GM23338 (cell line): ENCODE measurements around the gene GNB3. TPM values are rescaled to one million over a fixed set of nuclear protein-coding genes. Genes with fewer than 3 reads are reported as not detected.
A peak's percentile ranks its signal among the peaks of the same experiment; 100 is the strongest.

ENCODE experiments used
- ATAC-seq: fragments of 200-7000 bp; cut with Tn5 transposase; 3 replicates; pipeline ENCODE4 v1.9.1; 2020
- DNase-seq: peaks from one replicate; pipeline ENCODE4 v3.0.0-alpha.2; 2015; ENCODE audit warnings: low spot score
- H2AFZ ChIP-seq: fragments of 200-600 bp; sonication (generic); 2 replicates; pipeline ENCODE4 v1.8.0; 2016; ENCODE audit warnings: antibody characterized with exemption, mild to moderate bottlenecking, moderate library complexity
- H3F3A ChIP-seq: fragments of 200-600 bp; sonication (generic); replicated peaks from 2 replicates; pipeline ENCODE4 v1.8.0; 2017; ENCODE audit warnings: antibody characterized with exemption, mixed run types, low read depth
- H3K27ac ChIP-seq: fragments of 200-600 bp; sonication (generic); 2 replicates; pipeline ENCODE4 v1.6.1; 2016; ENCODE audit warnings: low read depth
- H3K27me3 ChIP-seq: fragments of 200-600 bp; sonication (generic); 2 replicates; pipeline ENCODE4 v1.8.0; 2016; ENCODE audit warnings: mild to moderate bottlenecking, mixed run types, moderate library complexity; ENCODE audit not compliant: insufficient read depth
- H3K36me3 ChIP-seq: fragments of 200-600 bp; sonication (generic); 2 replicates; pipeline ENCODE4 v1.8.0; 2016; ENCODE audit warnings: mild to moderate bottlenecking; ENCODE audit not compliant: insufficient read depth
- H3K4me1 ChIP-seq: fragments of 200-600 bp; sonication (generic); 2 replicates; pipeline ENCODE4 v1.8.0; 2016; ENCODE audit warnings: mild to moderate bottlenecking, moderate library complexity; ENCODE audit not compliant: insufficient read depth
- H3K4me2 ChIP-seq: fragments of 200-600 bp; sonication (generic); 2 replicates; pipeline ENCODE4 v1.7.1; 2017; ENCODE audit warnings: mixed run types
- H3K4me3 ChIP-seq: fragments of 200-600 bp; sonication (generic); 2 replicates; pipeline ENCODE4 v1.6.1; 2016; ENCODE audit warnings: mixed run types
- H3K79me2 ChIP-seq: fragments of 200-600 bp; sonication (generic); replicated peaks from 2 replicates; pipeline ENCODE4 v1.8.0; 2017; ENCODE audit warnings: mild to moderate bottlenecking; ENCODE audit not compliant: insufficient read depth
- H3K9me2 ChIP-seq: fragments of 200-600 bp; sonication (generic); 2 replicates; pipeline ENCODE4 v1.8.0; 2017; ENCODE audit not compliant: insufficient read depth
- H4K20me1 ChIP-seq: fragments of 200-600 bp; sonication (generic); replicated peaks from 2 replicates; pipeline ENCODE4 v1.8.0; 2017; ENCODE audit warnings: mild to moderate bottlenecking; ENCODE audit not compliant: insufficient read depth
- H3K27ac Mint-ChIP-seq: 2 replicates; pipeline ENCODE4 v1.8.0; 2020; ENCODE audit warnings: inconsistent platforms, mild to moderate bottlenecking, moderate library complexity, mixed read lengths
- H3K27me3 Mint-ChIP-seq: 3 replicates; pipeline ENCODE4 v1.8.0; 2022; ENCODE audit warnings: low read depth, mild to moderate bottlenecking, moderate library complexity, mixed read lengths, inconsistent platforms; ENCODE audit not compliant: insufficient read depth, poor library complexity
- H3K36me3 Mint-ChIP-seq: 3 replicates; pipeline ENCODE4 v1.8.0; 2021; ENCODE audit warnings: low read depth, mild to moderate bottlenecking, inconsistent platforms, moderate library complexity, mixed read lengths
- H3K4me1 Mint-ChIP-seq: 3 replicates; pipeline ENCODE4 v1.8.0; 2020; ENCODE audit warnings: mild to moderate bottlenecking, inconsistent platforms, mixed read lengths
- H3K4me3 Mint-ChIP-seq: 3 replicates; pipeline ENCODE4 v1.8.0; 2021; ENCODE audit warnings: moderate library complexity, mild to moderate bottlenecking, inconsistent platforms, mixed read lengths
- H3K9me3 Mint-ChIP-seq: 3 replicates; pipeline ENCODE4 v1.8.0; 2020; ENCODE audit warnings: moderate library complexity, mild to moderate bottlenecking, inconsistent platforms, mixed read lengths
- CTCF ChIP-seq, 2 experiments: fragments of 200-600 bp in 1 of 2; sonication (generic) in 1 of 2; conservative IDR thresholded peaks; 2 replicates each; pipeline versions ENCODE4 v1.5.1 to v1.6.1; 2016 to 2017; ENCODE audit warnings: antibody characterized with exemption in 2 of 2, low read depth in 2 of 2, mild to moderate bottlenecking in 2 of 2, moderate library complexity in 1 of 2
- EZH2phosphoT487 ChIP-seq: fragments of 200-600 bp; sonication (generic); IDR thresholded peaks from one replicate; pipeline ENCODE4 v1.8.1; 2018; ENCODE audit warnings: antibody characterized with exemption; ENCODE audit not compliant: unreplicated experiment
- NANOG ChIP-seq: IDR thresholded peaks from 2 replicates; pipeline ENCODE4 v1.6.1; 2016; ENCODE audit warnings: antibody characterized with exemption, borderline replicate concordance
- POLR2AphosphoS5 ChIP-seq: IDR thresholded peaks from 2 replicates; pipeline ENCODE4 v1.6.1; 2016; ENCODE audit warnings: antibody characterized with exemption, low read depth
- ZNF462 ChIP-seq: fragments of 250-450 bp; sonication (Bioruptor Pico); IDR thresholded peaks from 2 replicates; pipeline ENCODE4 v1.5.0; 2020; ENCODE audit warnings: mild to moderate bottlenecking, moderate library complexity
- polyA plus RNA-seq: library from polyadenylated mRNA; unstranded; fragments of >200 nt; fragmentation: Nextera tagmentation; extraction: Ambion mirVana; gene quantifications from 2 replicates; pipeline ENCODE4 v1.2.1, GENCODE V29; 2016
- total RNA-seq: library from RNA; depleted of rRNA; stranded (reverse); fragments of >200 nt; shearing (Covaris generic); gene quantifications from 2 replicates; pipeline ENCODE4 v1.2.3, GENCODE V29; 2014

The GNB3 gene
- total and polyA plus RNA-seq, 2 experiments from 2014 or later: 5.4 to 8.2 TPM

- DNase-seq: no peak
These were observed 27.7 kb downstream of the GNB3 start for GRCh38 chr12:6868211-6869048.

GRCh38 chr12:6869049-6870021 lies 28.6 kb downstream of the GNB3 start:
- no peaks in the 10 kb centered on the region for H3K27me3 ChIP-seq
- H3K27ac ChIP-seq: peak overlapping the region; percentile 85
- H3F3A ChIP-seq: peaks cover 68% of the 10 kb centered on the region
- H2AFZ ChIP-seq: no peak overlapping the region
- H3K4me1 ChIP-seq: peaks cover 56% of the 10 kb centered on the region
- H3K9me2 ChIP-seq: no peaks in the 10 kb centered on the region
- H3K4me1 Mint-ChIP-seq: peaks cover 57% of the 10 kb centered on the region
- H4K20me1 ChIP-seq: peaks cover 32% of the 10 kb centered on the region
- H3K4me3 Mint-ChIP-seq: peak overlapping the region; percentile 94
- peaks cover 28% of the 10 kb centered on the region for H3K79me2 ChIP-seq
- H3K4me2 ChIP-seq: peak overlapping the region; percentile 100
- peak; percentile 96 for DNase-seq
- no peaks in the 10 kb centered on the region; the same call in 1 of the 3 replicates for H3K9me3 Mint-ChIP-seq
- H3K36me3 Mint-ChIP-seq: peaks cover 61% of the 10 kb centered on the region
- H3K27me3 Mint-ChIP-seq: peaks cover 54% of the 10 kb centered on the region
- H3K27ac Mint-ChIP-seq: peak overlapping the region; percentile 94
- H3K4me3 ChIP-seq: peak overlapping the region; percentile 97
- H3K36me3 ChIP-seq: peaks cover 14% of the 10 kb centered on the region; the same call in 1 of the 2 replicates
- ATAC-seq: peak; percentile 1
- TF ChIP-seq NANOG (no peak), ZNF462 (CRISPR knock-in tag) (peak; percentile 58; the same call in 1 of the 2 replicates), POLR2AphosphoS5 (peak; percentile 56; the same call in 1 of the 2 replicates)

More at GRCh38 chr12:6868211-6869048, 27.7 kb downstream of the GNB3 start:
- Histone ChIP-seq H3K27me3 (no peaks in the 10 kb centered on the region), H2AFZ (no peak overlapping the region), H3K4me2 (peak overlapping the region; percentile 100), H4K20me1 (peaks cover 32% of the 10 kb centered on the region), H3K9me2 (no peaks in the 10 kb centered on the region), H3K4me1 (peaks cover 50% of the 10 kb centered on the region), H3K27ac (peak overlapping the region; percentile 85), H3K36me3 (peaks cover 14% of the 10 kb centered on the region; the same call in 1 of the 2 replicates), H3F3A (peaks cover 61% of the 10 kb centered on the region), H3K79me2 (peaks cover 26% of the 10 kb centered on the region), H3K4me3 (peak overlapping the region; percentile 97)
- Mint-ChIP-seq H3K4me1 (peaks cover 54% of the 10 kb centered on the region), H3K36me3 (peaks cover 70% of the 10 kb centered on the region), H3K9me3 (no peaks in the 10 kb centered on the region; the same call in 1 of the 3 replicates), H3K27me3 (peaks cover 52% of the 10 kb centered on the region), H3K4me3 (peak overlapping the region; percentile 94), H3K27ac (peak overlapping the region; percentile 94)
- TF ChIP-seq CTCF (conservative IDR thresholded peaks at IDR 0.05; ENCODE audit: low read depth in 2 of 2) (peak; percentile 19 to 46; a peak in 1 of 4 replicates), EZH2phosphoT487 (no peak)
- ATAC-seq: no peak
